HEK293 (cell line): ENCODE data around the gene ZNF439.
"Not testable (repeated sequence)": the region's sequence is repeated elsewhere in the genome, so short reads cannot be mapped to it uniquely, and the experiment has no call there.

Experiments used
- CTCF ChIA-PET: fragments of 350-600 bp; formaldehyde crosslinking; extraction: SDS; loops from one replicate; lab custom pipeline; 2021; ENCODE audit warnings: antibody characterized with exemption; lab: Yijun Ruan, JAX
- POLR2A ChIA-PET: fragments of 300-600 bp; formaldehyde crosslinking; extraction: SDS; loops from one replicate; lab custom pipeline; 2020; ENCODE audit warnings: antibody characterized with exemption, inconsistent platforms; lab: Yijun Ruan, JAX
- H3K27ac ChIP-seq: fragments of 200-500 bp; sonication (Bioruptor generic); 2 replicates; pipeline ENCODE4 v1.5.1; 2014; ENCODE audit warnings: low read depth, low read length, control low read depth, inconsistent platforms; ENCODE audit errors: extremely low read depth
- H3K36me3 ChIP-seq, 2 experiments: fragments of 200-500 bp in 1 of 2; sonication (Bioruptor generic) in 1 of 2; 1 replicate in 1 of 2; 2 replicates in 1 of 2; pipeline ENCODE4 v1.5.1; 2014 to 2017; ENCODE audit warnings: inconsistent platforms in 2 of 2, low read length in 2 of 2; ENCODE audit not compliant: control insufficient read depth in 2 of 2, insufficient read depth in 1 of 2
- H3K4me1 ChIP-seq: fragments of 200-500 bp; sonication (Bioruptor generic); 2 replicates; pipeline ENCODE4 v1.5.1; 2014; ENCODE audit warnings: mild to moderate bottlenecking, low read length, inconsistent platforms; ENCODE audit not compliant: control insufficient read depth, insufficient read depth
- H3K4me3 ChIP-seq: 2 replicates; pipeline ENCODE4 v1.5.1; 2011; ENCODE audit warnings: low read depth, mild to moderate bottlenecking, control low read depth, low read length, moderate library complexity
- H3K9me3 ChIP-seq: fragments of 200-500 bp; sonication (Bioruptor generic); 2 replicates; pipeline ENCODE4 v1.5.1; 2014; ENCODE audit warnings: low read depth, low read length, inconsistent platforms; ENCODE audit not compliant: control insufficient read depth, insufficient read depth
- KLF10 ChIP-seq: fragments of 450-650 bp; IDR thresholded peaks from 2 replicates; pipeline ENCODE4 v1.5.1; 2018; ENCODE audit warnings: missing biosample characterization, mild to moderate bottlenecking, missing genetic modification characterization
- SCRT1 ChIP-seq: fragments of 450-650 bp; formaldehyde crosslinking; IDR thresholded peaks from 2 replicates; pipeline ENCODE4 v1.5.1; 2016; ENCODE audit warnings: missing biosample characterization, missing genetic modification characterization, borderline replicate concordance
- SETDB1 ChIP-seq: IDR thresholded peaks from one replicate; pipeline ENCODE4 v1.6.1; 2017; ENCODE audit warnings: mild to moderate bottlenecking, low read length, moderate library complexity, mixed read lengths; ENCODE audit not compliant: insufficient read length
- ZNF2 ChIP-seq: fragments of 450-650 bp; formaldehyde crosslinking; IDR thresholded peaks from 2 replicates; pipeline ENCODE4 v1.5.1; 2016; ENCODE audit warnings: missing biosample characterization, missing genetic modification characterization
- ZNF560 ChIP-seq: fragments of 450-650 bp; formaldehyde crosslinking; IDR thresholded peaks from 2 replicates; pipeline ENCODE4 v1.5.1; 2017; ENCODE audit warnings: missing biosample characterization, missing genetic modification characterization, borderline replicate concordance
- ZNF621 ChIP-seq: fragments of 450-650 bp; formaldehyde crosslinking; IDR thresholded peaks from 2 replicates; pipeline ENCODE4 v1.5.1; 2017; ENCODE audit warnings: missing biosample characterization, missing genetic modification characterization
- ZNF645 ChIP-seq: fragments of 450-650 bp; formaldehyde crosslinking; IDR thresholded peaks from 2 replicates; pipeline ENCODE4; 2016; ENCODE audit warnings: missing biosample characterization, missing genetic modification characterization
- ZNF785 ChIP-seq: fragments of 450-650 bp; formaldehyde crosslinking; IDR thresholded peaks from 2 replicates; pipeline ENCODE4 v1.5.1; 2016; ENCODE audit warnings: missing biosample characterization, missing genetic modification characterization
- ZNF843 ChIP-seq: fragments of 450-650 bp; formaldehyde crosslinking; IDR thresholded peaks from 2 replicates; pipeline ENCODE4 v1.5.1; 2016; ENCODE audit warnings: missing biosample characterization, missing genetic modification characterization
- ZSCAN23 ChIP-seq: fragments of 450-650 bp; formaldehyde crosslinking; IDR thresholded peaks from 2 replicates; pipeline ENCODE4 v1.5.1; 2016; ENCODE audit warnings: missing biosample characterization, missing genetic modification characterization
- TF ChIP-seq, protein P1 (sequence below): fragments of 450-650 bp; formaldehyde crosslinking; IDR thresholded peaks from 2 replicates; pipeline ENCODE4 v1.5.1; 2016; ENCODE audit warnings: missing biosample characterization, missing genetic modification characterization, borderline replicate concordance

The ZNF439 gene

DNA sequence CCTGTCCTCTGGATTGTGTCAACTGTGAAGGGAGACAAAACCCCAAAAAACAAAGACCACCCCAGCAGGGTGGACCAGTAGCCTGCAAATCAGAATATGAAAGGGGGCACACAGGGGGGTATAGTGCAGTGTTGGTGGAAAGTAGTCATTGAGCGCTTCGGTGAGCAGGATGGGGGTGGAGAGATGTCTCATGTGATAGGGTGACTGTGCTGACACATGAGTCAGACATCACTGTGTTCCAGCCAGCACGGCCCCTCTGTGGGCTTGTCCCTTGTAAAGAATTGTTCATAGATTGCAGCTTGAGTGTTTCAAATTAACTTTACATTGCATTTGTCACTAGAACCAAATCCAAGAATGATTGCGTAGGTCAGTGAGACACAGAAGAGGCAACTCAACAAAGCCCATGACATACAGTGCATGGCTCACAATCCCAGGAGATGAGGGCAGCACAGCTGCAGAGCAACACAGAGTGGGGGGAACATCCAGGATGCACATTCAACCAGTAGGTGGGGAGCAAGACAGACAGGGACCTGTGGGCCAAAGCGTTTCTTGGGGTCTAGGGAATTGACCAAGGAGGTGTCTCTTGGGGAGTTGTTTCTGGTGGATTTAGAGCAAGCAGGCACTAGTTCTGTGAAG is 26.9 kb upstream of the ZNF439 start (continued):
- TF ChIP-seq, protein P1, sequence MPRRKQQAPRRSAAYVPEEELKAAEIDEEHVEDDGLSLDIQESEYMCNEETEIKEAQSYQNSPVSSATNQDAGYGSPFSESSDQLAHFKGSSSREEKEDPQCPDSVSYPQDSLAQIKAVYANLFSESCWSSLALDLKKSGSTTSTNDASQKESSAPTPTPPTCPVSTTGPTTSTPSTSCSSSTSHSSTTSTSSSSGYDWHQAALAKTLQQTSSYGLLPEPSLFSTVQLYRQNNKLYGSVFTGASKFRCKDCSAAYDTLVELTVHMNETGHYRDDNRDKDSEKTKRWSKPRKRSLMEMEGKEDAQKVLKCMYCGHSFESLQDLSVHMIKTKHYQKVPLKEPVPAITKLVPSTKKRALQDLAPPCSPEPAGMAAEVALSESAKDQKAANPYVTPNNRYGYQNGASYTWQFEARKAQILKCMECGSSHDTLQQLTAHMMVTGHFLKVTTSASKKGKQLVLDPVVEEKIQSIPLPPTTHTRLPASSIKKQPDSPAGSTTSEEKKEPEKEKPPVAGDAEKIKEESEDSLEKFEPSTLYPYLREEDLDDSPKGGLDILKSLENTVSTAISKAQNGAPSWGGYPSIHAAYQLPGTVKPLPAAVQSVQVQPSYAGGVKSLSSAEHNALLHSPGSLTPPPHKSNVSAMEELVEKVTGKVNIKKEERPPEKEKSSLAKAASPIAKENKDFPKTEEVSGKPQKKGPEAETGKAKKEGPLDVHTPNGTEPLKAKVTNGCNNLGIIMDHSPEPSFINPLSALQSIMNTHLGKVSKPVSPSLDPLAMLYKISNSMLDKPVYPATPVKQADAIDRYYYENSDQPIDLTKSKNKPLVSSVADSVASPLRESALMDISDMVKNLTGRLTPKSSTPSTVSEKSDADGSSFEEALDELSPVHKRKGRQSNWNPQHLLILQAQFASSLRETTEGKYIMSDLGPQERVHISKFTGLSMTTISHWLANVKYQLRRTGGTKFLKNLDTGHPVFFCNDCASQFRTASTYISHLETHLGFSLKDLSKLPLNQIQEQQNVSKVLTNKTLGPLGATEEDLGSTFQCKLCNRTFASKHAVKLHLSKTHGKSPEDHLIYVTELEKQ (tag by site-specific recombination) = no peak
- TF ChIP-seq ZNF645 (tag by site-specific recombination) (no peak), ZNF560 (tag by site-specific recombination) (no peak), SCRT1 (tag by site-specific recombination) (no peak), ZNF2 (tag by site-specific recombination) (no peak), KLF10 (tag by site-specific recombination) (no peak)

DNA sequence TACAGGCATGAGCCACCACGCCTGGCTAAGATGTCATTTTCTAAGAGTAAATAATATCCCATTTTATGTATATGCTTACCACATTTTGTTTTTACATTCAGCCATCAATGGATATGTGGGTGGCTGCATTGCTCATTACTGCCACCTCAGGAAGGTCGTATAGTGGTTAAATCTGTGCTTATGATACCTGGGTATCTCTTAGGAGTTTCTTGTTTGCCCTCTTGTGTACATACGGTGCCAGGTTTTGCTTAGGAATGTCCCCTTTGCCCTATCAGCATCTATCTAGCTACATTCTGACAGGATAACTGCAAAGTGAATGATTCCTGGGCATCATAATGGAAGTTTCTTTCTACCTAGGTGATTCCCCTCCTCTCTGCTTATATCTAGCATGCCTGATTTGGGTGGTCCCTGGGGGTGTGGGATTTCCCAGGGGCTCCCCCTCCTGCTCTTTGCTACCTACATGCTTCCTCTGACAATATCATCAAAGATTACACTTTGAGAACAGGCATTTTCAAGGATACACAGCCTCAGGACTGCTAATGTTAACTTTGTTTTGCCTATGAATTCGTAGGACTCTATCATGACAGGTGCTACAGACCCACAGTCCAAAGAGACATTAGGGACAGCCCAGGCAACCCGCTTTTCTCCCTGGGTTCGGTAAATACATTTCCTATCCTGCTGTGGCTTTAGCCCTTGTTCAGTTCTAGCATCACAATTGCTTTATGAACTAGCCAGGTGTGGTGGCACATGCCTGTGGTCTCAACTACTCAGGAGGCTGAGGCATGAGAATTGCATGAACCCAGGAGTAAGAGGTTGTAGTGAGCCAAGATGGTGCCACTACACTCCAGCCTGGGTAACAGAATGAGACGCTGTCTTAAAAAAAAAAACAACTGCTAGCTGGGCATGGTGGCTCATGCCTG is 19.3 kb upstream of the ZNF439 start:
- H3K36me3 ChIP-seq = peaks cover 0 to 49% of the 10 kb centered on the region in 2 experiments; a peak in 1 of 3 replicates
- H3K9me3 ChIP-seq, H3K27ac ChIP-seq, H3K4me1 ChIP-seq, H3K4me3 ChIP-seq, POLR2A ChIA-PET: not testable (repeated sequence)
- CTCF ChIA-PET = interaction anchor here (0.8 to 1.5 kb wide), 2 partner anchors 31 to 51 kb away, joined by 3 read pairs; partner anchors contain the start of gene ZNF491

- Histone ChIP-seq H3K4me3 (no peak overlapping the region), H3K36me3 (peaks cover 0 to 44% of the 10 kb centered on the region in 2 experiments; a peak in 1 of 3 replicates), H3K27ac (no peak overlapping the region), H3K4me1 (no peaks in the 10 kb centered on the region), H3K9me3 (no peaks in the 10 kb centered on the region)
- CTCF ChIA-PET = interaction anchor here (0.6 kb wide), 1 partner anchor 139 kb away, joined by 3 read pairs; no protein-coding TSS in a partner anchor
- TF ChIP-seq ZNF645 (tag by site-specific recombination) (no peak), ZSCAN23 (no peak), ZNF785 (no peak), SETDB1 (peak; percentile 95), ZNF843 (tag by site-specific recombination) (no peak), ZNF621 (no peak)
- POLR2A ChIA-PET = no interaction called here
These were observed 16.1 kb upstream of the ZNF439 start for GRCh38 chr19:11832253-11832912.
